Breast epithelium (tissue), 4 donors: ENCODE results near the gene NPTXR. TPM values are rescaled to one million over a fixed set of nuclear protein-coding genes. Genes with fewer than 3 reads are reported as not detected.

Experiments used
- DNase-seq, 2 donors: peaks; one replicate each; pipeline ENCODE4 v3.0.0-alpha.2; 2019; ENCODE audit warnings: low spot score in 2 of 2
- H3K27ac ChIP-seq, 2 donors: fragments of 200-600 bp; sonication (generic) in 1 of 2; one replicate each; pipeline ENCODE4 v1.5.1; 2016 to 2019; ENCODE audit warnings: mild to moderate bottlenecking in 1 of 2
- H3K27me3 ChIP-seq, 2 donors: fragments of 200-600 bp; sonication (generic) in 1 of 2; one replicate each; pipeline versions ENCODE4 v1.5.1 to v1.6.0; 2017 to 2019; ENCODE audit warnings: control low read depth in 1 of 2, mild to moderate bottlenecking in 1 of 2
- H3K36me3 ChIP-seq: fragments of 200-600 bp; one replicate; pipeline ENCODE4 v1.5.1; 2019
- H3K4me1 ChIP-seq, 2 donors: fragments of 200-600 bp; sonication (generic); one replicate each; pipeline ENCODE4 v1.5.1; 2016 to 2019; ENCODE audit warnings: control low read depth in 1 of 2
- H3K4me3 ChIP-seq, 3 donors: fragments of 200-600 bp; sonication (generic); 1 replicate in 2 of 3; 2 replicates in 1 of 3; pipeline ENCODE4 v1.5.1; 2016 to 2019; ENCODE audit warnings: mild to moderate bottlenecking in 3 of 3, moderate library complexity in 2 of 3
- H3K9me3 ChIP-seq, 2 donors: fragments of 200-600 bp; sonication (generic) in 1 of 2; one replicate each; pipeline ENCODE4 v1.5.1; 2016 to 2019; ENCODE audit warnings: control low read depth in 1 of 2
- POLR2A ChIP-seq: fragments of 450-650 bp; IDR thresholded peaks from one replicate; pipeline ENCODE4 v1.6.1; 2016; ENCODE audit warnings: antibody characterized with exemption, mild to moderate bottlenecking, moderate library complexity
- POLR2AphosphoS5 ChIP-seq, 3 donors: sonication (generic); formaldehyde crosslinking; IDR thresholded peaks; one replicate each; pipeline ENCODE4 v1.6.1; 2017; ENCODE audit warnings: antibody characterized with exemption in 3 of 3
- intact Hi-C: fragments of 100-400 bp; cut with DNase I; formaldehyde crosslinking; loops from one replicate; pipeline ENCODE4 v1.15.1; 2023; ENCODE audit warnings: low total_unique reads
- total RNA-seq, 3 donors: library from RNA; depleted of rRNA; stranded (reverse); fragments of >200 nt; gene quantifications; one replicate each; pipeline ENCODE4 v1.1.0, GENCODE V29; 2016
- TF ChIP-seq, protein P1 (sequence below), 3 donors: fragments of 450-650 bp; IDR thresholded peaks; one replicate each; pipeline ENCODE4 v1.5.1; 2016 to 2017; ENCODE audit warnings: antibody characterized with exemption in 3 of 3, mild to moderate bottlenecking in 3 of 3, moderate library complexity in 3 of 3

The NPTXR gene
- total RNA-seq, 3 donors from 2014 or later = 3.7 to 4.6 (median 4.5) TPM

DNA sequence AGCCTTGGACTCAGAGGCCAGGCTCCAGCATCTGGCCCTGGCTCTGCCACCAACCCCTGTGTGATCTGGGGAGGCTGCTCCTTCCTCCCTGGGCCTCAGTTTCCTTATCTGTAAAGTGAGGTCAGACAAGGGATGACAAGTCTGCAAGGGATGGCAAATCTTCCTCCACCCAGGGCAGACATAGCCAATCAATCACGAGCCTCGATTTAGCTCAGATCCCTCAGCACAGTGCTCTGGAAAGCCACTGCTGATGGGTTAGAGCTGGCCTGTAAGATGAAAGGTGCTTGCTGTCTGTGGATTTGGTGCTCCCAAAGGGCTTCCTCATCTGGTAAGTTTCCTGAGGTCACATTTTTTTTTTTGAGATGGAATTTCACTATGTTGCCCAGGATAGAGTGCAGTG lies 20.2 kb downstream of the NPTXR start:
- intact Hi-C loops = no loop called here
- no peaks in the 10 kb centered on the region for H3K27me3 ChIP-seq
- H3K4me3 ChIP-seq = no peak overlapping the region
- no peak overlapping the region for H3K27ac ChIP-seq
- DNase-seq = no peak
- TF ChIP-seq, protein P1, sequence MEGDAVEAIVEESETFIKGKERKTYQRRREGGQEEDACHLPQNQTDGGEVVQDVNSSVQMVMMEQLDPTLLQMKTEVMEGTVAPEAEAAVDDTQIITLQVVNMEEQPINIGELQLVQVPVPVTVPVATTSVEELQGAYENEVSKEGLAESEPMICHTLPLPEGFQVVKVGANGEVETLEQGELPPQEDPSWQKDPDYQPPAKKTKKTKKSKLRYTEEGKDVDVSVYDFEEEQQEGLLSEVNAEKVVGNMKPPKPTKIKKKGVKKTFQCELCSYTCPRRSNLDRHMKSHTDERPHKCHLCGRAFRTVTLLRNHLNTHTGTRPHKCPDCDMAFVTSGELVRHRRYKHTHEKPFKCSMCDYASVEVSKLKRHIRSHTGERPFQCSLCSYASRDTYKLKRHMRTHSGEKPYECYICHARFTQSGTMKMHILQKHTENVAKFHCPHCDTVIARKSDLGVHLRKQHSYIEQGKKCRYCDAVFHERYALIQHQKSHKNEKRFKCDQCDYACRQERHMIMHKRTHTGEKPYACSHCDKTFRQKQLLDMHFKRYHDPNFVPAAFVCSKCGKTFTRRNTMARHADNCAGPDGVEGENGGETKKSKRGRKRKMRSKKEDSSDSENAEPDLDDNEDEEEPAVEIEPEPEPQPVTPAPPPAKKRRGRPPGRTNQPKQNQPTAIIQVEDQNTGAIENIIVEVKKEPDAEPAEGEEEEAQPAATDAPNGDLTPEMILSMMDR (IDR thresholded peaks at IDR 0.05) = no peak
- no peak for TF ChIP-seq POLR2AphosphoS5 (IDR thresholded peaks at IDR 0.05)
- no peak for TF ChIP-seq POLR2A
- H3K36me3 ChIP-seq = no peaks in the 10 kb centered on the region
- no peaks in the 10 kb centered on the region for H3K9me3 ChIP-seq
- H3K4me1 ChIP-seq = no peaks in the 10 kb centered on the region

DNA sequence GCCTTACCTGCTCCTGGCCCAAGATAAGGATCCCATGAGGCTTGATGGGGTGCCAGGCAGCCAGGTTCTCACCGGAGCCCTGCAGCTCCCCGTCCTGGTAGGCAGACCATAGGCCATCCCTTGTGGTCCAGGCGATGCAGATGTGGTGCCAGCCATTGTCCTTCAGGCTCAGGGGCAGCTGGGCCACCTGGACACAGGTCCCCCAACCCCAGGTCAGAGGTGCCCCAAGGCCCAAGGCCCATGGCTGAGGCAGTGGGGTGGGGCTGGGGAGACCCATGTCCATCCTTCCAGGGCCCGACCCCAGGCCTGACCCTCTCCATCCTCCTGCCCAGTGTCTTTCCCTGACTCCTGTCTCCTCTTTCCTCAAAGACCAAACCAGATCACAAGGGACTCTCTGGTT lies 20.8 kb downstream of the NPTXR start:
- H3K36me3 ChIP-seq = no peaks in the 10 kb centered on the region
- no peak overlapping the region for H3K4me3 ChIP-seq
- no peaks in the 10 kb centered on the region for H3K9me3 ChIP-seq

DNA sequence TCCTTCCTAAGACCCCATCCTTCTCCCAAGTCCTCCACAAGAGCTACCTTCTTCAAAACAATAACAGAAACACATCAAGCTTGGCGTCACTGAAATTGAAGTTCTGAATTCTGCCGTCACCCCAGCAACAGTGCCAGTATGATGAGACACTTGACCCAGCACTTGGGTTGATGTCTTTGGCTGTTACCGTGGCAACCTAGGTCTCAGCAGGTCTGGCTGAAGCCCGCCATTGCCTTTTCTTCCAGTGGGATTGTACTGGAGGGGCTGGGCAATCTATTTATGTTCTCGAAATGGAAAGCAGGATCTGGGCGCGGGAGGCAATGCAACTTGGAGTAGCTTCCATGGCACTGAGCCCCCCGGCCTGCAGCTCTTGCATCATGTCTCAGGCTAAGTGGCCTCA lies 23.8 kb downstream of the NPTXR start:
- H3K4me3 ChIP-seq = no peak overlapping the region
- intact Hi-C loops = no loop called here
- H3K4me1 ChIP-seq = no peaks in the 10 kb centered on the region
- no peaks in the 10 kb centered on the region for H3K27me3 ChIP-seq
- no peaks in the 10 kb centered on the region for H3K36me3 ChIP-seq
- DNase-seq = no peak
- no peaks in the 10 kb centered on the region for H3K9me3 ChIP-seq
- no peak overlapping the region for H3K27ac ChIP-seq
- TF ChIP-seq, protein P1 (IDR thresholded peaks at IDR 0.05) = no peak
- TF ChIP-seq POLR2AphosphoS5 (IDR thresholded peaks at IDR 0.05) = no peak

More for the DNA sequence above, 20.8 kb downstream of the NPTXR start:
- Histone ChIP-seq H3K27ac (no peak overlapping the region), H3K27me3 (no peaks in the 10 kb centered on the region), H3K4me1 (no peaks in the 10 kb centered on the region)
- no peak for TF ChIP-seq POLR2AphosphoS5 (IDR thresholded peaks at IDR 0.05)
- TF ChIP-seq, protein P1 (IDR thresholded peaks at IDR 0.05) = no peak
- no peak for TF ChIP-seq POLR2A
- no peak for DNase-seq
- intact Hi-C loops = no loop called here

DNA sequence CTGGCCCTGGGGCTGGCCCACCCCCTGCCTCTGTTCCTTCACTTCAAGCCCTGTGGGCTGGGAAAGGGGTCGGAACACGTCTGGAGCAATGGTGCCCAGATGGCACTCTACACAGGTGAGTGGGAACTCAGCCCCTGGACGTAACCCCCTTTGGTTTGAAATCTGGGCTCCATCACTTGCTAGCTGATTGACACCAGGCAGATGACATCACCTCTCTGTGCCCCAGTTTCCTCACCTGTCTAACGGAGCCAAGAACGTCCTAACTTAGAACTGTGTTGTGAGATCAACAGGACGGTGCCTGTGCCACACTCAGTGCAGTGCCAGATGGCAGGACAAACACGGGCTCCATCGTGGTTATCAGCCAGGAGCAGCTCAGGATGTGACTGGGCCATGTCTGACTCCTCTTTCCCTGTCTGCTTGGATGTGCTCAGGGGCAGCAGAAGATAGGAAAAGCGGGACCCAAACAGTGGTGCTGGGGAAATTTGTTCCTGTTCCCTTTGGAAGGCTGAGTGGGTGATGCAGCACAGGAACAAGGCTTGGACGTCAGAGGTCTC lies 24.4 kb downstream of the NPTXR start:
- H3K4me1 ChIP-seq = no peaks in the 10 kb centered on the region
- intact Hi-C loops = no loop called here
- no peaks in the 10 kb centered on the region for H3K36me3 ChIP-seq
- no peak overlapping the region for H3K27ac ChIP-seq
- no peak for DNase-seq
- no peak for TF ChIP-seq POLR2AphosphoS5 (IDR thresholded peaks at IDR 0.05)
- TF ChIP-seq, protein P1 (IDR thresholded peaks at IDR 0.05) = no peak
- TF ChIP-seq POLR2A = no peak
- H3K9me3 ChIP-seq = no peaks in the 10 kb centered on the region
- H3K27me3 ChIP-seq = no peaks in the 10 kb centered on the region
- no peak overlapping the region for H3K4me3 ChIP-seq

DNA sequence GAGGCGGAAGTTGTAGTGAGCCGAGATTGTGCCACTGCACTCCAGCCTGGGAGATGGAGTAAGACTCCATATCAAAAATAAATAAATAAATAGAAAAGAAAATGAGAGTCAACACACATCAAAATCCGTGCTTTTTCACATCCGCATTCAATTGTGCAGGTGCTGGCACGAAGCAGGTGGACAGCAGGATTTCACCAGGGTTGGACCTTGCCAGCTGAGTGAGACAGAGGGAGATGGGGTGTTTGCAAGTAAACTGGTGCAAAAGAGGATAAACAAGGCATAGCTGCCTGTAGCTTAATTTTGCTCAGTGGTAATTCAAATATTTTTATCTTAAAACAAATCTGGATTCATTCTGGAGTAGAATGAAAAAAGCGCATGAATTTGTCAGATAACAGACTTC lies 26.6 kb downstream of the NPTXR start:
- Histone ChIP-seq H3K9me3 (no peaks in the 10 kb centered on the region), H3K27me3 (no peaks in the 10 kb centered on the region), H3K36me3 (no peaks in the 10 kb centered on the region), H3K27ac (no peak overlapping the region), H3K4me1 (no peaks in the 10 kb centered on the region), H3K4me3 (no peak overlapping the region)
- TF ChIP-seq, protein P1 (IDR thresholded peaks at IDR 0.05) = no peak
- TF ChIP-seq POLR2A = no peak
- no peak for TF ChIP-seq POLR2AphosphoS5 (IDR thresholded peaks at IDR 0.05)
- intact Hi-C loops = no loop called here
- DNase-seq = no peak
